ENCODE data around the gene MACF1. TPM values are rescaled to one million over a fixed set of nuclear protein-coding genes. Genes with fewer than 3 reads are reported as not detected.

Gene MACF1
- total RNA-seq, 1 experiment from 2014 or later, result 190 TPM

- no peak overlapping the region for H3K18ac ChIP-seq (ENCODE audit: insufficient read length, low read depth, low read length)
- H3K79me2 ChIP-seq (ENCODE audit: insufficient read depth, low read length), result no peaks in the 10 kb centered on the region
- H2AFZ ChIP-seq (ENCODE audit: low read length), result no peak overlapping the region
- no peak overlapping the region for H2BK5ac ChIP-seq (ENCODE audit: insufficient read length, low read length)
- H3K27me3 ChIP-seq (ENCODE audit: insufficient read depth, low read length), result peaks cover 2% of the 10 kb centered on the region; the same call in 1 of the 2 replicates
- H3K4ac ChIP-seq (ENCODE audit: low read depth, low read length), result no peak overlapping the region
- no peak overlapping the region for H4K5ac ChIP-seq (ENCODE audit: insufficient read length, low read depth, low read length)
- H3K23me2 ChIP-seq (ENCODE audit: insufficient read length, low read depth, low read length, poor library complexity, severe bottlenecking), result no peaks in the 10 kb centered on the region
- no peaks in the 10 kb centered on the region for H3K9me3 ChIP-seq (ENCODE audit: control insufficient read depth, low read depth, low read length)
- no peak overlapping the region for H3K27ac ChIP-seq (ENCODE audit: insufficient read length, low read depth, low read length)
- H3K4me2 ChIP-seq (ENCODE audit: insufficient read depth, insufficient read length, low read length), result no peak overlapping the region
- H3K4me1 ChIP-seq (ENCODE audit: insufficient read depth, low read length), result no peaks in the 10 kb centered on the region
- WGBS (ENCODE audit: extremely low coverage, insufficient read length, low lambda C conversion rate), result no CpG with 5 or more reads among the region's 2 CpGs
- no peak overlapping the region for H3K23ac ChIP-seq (ENCODE audit: insufficient read length, low read depth, low read length)
- no peaks in the 10 kb centered on the region; the same call in 1 of the 2 replicates for H3K27me3 Mint-ChIP-seq (ENCODE audit: low read depth)
- H3K4me3 Mint-ChIP-seq, result no peak overlapping the region
- H2BK20ac ChIP-seq (ENCODE audit: low read depth, low read length, poor library complexity, severe bottlenecking), result no peak overlapping the region
- H3K56ac ChIP-seq (ENCODE audit: insufficient read length, low read depth, low read length), result no peak overlapping the region
- DNase-seq, result no peak
- no peak overlapping the region for H4K8ac ChIP-seq (replicated peaks; ENCODE audit: insufficient read length, low read depth, low read length)
- H3K9ac ChIP-seq (ENCODE audit: extremely low read depth, insufficient read length, low read length), result no peak overlapping the region
- peaks cover 3% of the 10 kb centered on the region for H3K79me1 ChIP-seq (ENCODE audit: insufficient read depth, low read depth, low read length, poor library complexity, severe bottlenecking)
- no peak for TF ChIP-seq CTCF (conservative IDR thresholded peaks at IDR 0.05)
- H2BK12ac ChIP-seq (ENCODE audit: insufficient read length, low read depth, low read length), result no peak overlapping the region
- H2BK15ac ChIP-seq (ENCODE audit: low read depth, low read length), result no peak overlapping the region
- H3K4me1 Mint-ChIP-seq, result no peaks in the 10 kb centered on the region
- H4K20me1 ChIP-seq (ENCODE audit: control insufficient read depth, insufficient read depth, insufficient read length), result peaks cover 2% of the 10 kb centered on the region
- no peak overlapping the region for H3T11ph ChIP-seq (ENCODE audit: low read length)
- H2BK120ac ChIP-seq (ENCODE audit: low read depth, low read length, poor library complexity, severe bottlenecking), result no peak overlapping the region
- H3K9me3 Mint-ChIP-seq, result no peaks in the 10 kb centered on the region
- peaks cover 33 to 89% (median 76%) of the 10 kb centered on the region in 3 experiments; a peak in 6 of 7 replicates for H3K36me3 Mint-ChIP-seq (ENCODE audit: insufficient read depth in 1 of 3, low read depth in 3 of 3)
- H3K14ac ChIP-seq (ENCODE audit: insufficient read depth, low read length), result no peak overlapping the region
- no peak overlapping the region for H2AK5ac ChIP-seq (ENCODE audit: insufficient read length, low read length)
- H3K27ac Mint-ChIP-seq, result no peak overlapping the region
- no peak overlapping the region for H4K91ac ChIP-seq (ENCODE audit: insufficient read length, low read depth, low read length)
These were observed 179.8 kb downstream of the MACF1 start for GRCh38 chr1:39384305-39384704.
